Omental fat pad (tissue), 4 donors: Measurements from ENCODE around the gene BTNL8. TPM values are rescaled to one million over a fixed set of nuclear protein-coding genes. Genes with fewer than 3 reads are reported as not detected.
"Not testable (repeated sequence)": the region's sequence is repeated elsewhere in the genome, so short reads cannot be mapped to it uniquely, and the experiment has no call there.

Source experiments
- ATAC-seq: fragments of 150-250 bp; one replicate; pipeline ENCODE4 v1.9.1; 2016; ENCODE audit warnings: mild to moderate bottlenecking, moderate library complexity; ENCODE audit not compliant: low FRiP score
- DNase-seq: peaks from one replicate; pipeline ENCODE4 v3.0.0-alpha.2; 2019; ENCODE audit warnings: low spot score
- total RNA-seq, 4 donors: library from RNA; depleted of rRNA; stranded (reverse); fragments of >200 nt; gene quantifications; one replicate each; pipeline ENCODE4 v1.1.0, GENCODE V29; 2016
- TF ChIP-seq, protein P1 (sequence below), 3 donors: fragments of 450-650 bp; IDR thresholded peaks; one replicate each; pipeline ENCODE4 v1.5.1; 2016 to 2017; ENCODE audit warnings: antibody characterized with exemption in 3 of 3, mild to moderate bottlenecking in 3 of 3, moderate library complexity in 2 of 3

The BTNL8 gene
- total RNA-seq, 4 donors from 2014 or later: 1.3 to 8.8 (median 3.0) TPM

DNA sequence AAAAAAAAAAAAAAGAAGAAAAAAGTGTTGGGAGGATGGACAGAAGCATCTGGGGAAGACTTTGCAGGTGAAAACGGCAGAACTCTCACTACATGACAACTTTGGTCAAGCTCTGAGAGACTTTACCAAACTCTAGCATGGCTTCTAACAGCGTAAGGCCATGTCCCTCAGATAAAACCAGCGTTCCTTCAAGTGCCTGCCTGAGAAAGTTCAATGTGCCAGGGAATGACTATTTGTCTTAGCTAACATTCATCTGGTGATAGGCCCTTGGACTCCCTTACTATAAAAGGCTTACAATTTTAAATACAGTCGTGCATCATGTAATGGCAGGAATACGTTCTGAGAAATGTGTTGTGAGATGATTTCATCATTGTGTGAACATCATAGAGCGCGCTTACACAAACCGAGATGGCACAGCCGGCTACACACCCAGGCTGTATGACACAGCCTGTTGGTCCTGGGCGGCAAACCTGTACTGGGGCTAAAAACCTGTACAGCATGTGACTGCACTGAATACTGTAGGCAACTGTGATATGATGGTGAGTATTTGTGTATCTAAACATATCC, 23.0 kb upstream of the BTNL8 start:
- no peak for DNase-seq
- TF ChIP-seq, protein P1, sequence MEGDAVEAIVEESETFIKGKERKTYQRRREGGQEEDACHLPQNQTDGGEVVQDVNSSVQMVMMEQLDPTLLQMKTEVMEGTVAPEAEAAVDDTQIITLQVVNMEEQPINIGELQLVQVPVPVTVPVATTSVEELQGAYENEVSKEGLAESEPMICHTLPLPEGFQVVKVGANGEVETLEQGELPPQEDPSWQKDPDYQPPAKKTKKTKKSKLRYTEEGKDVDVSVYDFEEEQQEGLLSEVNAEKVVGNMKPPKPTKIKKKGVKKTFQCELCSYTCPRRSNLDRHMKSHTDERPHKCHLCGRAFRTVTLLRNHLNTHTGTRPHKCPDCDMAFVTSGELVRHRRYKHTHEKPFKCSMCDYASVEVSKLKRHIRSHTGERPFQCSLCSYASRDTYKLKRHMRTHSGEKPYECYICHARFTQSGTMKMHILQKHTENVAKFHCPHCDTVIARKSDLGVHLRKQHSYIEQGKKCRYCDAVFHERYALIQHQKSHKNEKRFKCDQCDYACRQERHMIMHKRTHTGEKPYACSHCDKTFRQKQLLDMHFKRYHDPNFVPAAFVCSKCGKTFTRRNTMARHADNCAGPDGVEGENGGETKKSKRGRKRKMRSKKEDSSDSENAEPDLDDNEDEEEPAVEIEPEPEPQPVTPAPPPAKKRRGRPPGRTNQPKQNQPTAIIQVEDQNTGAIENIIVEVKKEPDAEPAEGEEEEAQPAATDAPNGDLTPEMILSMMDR (IDR thresholded peaks at IDR 0.05): no peak
- no peak for ATAC-seq

DNA sequence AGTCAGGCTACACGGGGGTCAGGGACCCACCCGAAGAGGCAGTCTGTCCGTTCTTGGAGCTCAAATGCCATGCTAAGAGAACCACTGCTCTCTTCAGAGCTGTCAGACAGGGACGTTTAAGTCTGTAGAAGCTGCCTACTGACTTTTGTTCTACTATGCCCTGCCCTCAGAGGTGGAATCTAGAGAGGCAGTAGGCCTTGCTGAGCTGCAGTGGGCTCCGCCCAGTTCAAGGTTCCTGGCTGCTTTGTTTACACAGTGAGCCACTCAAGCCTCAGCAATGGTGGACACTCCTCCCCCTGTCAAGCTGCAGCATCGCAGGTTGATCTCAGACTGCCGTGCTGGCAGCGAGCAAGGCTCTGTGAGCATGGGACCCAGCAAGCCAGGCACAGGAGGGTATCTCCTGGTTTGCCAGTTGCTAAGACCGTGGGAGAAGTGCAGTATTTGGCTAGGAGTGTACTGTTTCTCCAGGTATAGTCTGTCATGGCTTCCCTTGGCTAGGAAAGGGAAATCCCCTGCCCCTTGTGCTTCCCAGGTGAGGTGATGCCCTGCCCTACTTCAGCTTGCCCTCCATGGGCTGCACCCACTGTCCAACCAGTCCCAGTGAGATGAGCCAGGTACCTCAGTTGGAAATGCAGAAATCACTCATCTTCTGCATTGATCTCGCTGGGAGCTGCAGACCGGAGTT, 13.0 kb upstream of the BTNL8 start:
- ATAC-seq: not testable (repeated sequence)

DNA sequence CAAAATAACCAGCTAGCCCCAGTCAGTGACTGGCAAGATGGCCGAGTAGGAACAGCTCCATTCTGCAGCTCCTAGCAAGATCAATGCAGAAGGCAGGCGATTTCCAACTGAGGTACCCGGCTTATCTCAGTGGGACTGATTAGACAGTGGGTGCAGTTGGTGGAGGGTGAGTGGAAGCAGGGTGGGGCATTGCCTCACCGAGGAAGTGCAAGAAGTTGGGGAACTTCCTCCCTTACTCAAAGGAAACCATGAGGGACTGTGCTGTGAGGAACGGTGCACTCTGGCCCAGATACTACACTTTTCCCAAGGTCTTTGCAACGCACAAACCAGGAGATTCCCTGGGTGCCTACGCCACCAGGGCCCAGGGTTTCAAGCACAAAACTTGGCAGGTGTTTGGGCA, 9.6 kb upstream of the BTNL8 start:
- TF ChIP-seq, protein P1 (IDR thresholded peaks at IDR 0.05): no peak
- DNase-seq: no peak
- no peak for ATAC-seq

More for the DNA sequence above, 13.0 kb upstream of the BTNL8 start:
- not testable (repeated sequence) for DNase-seq

DNA sequence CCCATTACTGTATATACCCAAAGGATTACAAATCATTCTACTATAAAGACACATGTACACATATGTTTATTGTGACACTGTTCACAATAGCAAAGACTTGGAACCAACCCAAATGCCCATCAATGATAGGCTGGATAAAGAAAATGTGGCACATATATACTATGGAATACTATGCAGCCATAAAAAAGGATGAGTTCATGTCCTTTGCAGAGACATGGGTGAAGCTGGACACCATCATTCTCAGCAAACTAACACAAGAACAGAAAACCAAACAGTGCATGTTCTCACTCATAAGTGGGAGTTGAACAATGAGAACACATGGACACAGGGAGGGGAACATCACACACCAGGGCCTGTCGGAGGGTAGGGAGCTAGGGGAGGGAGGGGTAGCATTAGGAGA, 3.6 kb upstream of the BTNL8 start:
- ATAC-seq, DNase-seq: not testable (repeated sequence)

DNA sequence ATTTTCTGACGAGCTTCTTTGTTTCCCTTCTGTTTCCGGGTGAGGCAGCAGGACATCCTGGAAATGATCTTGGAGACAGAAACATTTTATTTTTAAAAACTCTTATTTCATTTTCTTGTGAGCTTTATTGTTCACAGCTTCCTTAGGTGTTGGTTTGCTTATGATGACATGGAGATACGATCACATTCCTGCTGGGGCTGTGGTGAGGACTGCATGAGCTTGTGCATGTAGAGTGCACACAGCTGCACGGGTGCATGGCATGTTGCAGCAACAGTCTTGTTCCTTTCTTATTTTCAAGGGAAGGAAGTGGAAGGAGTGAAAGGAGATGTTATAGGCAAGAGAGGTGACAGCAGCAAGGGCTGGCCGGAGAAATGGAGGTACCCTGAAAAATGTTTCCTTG, 1.2 kb downstream of the BTNL8 start:
- ATAC-seq: no peak

DNA sequence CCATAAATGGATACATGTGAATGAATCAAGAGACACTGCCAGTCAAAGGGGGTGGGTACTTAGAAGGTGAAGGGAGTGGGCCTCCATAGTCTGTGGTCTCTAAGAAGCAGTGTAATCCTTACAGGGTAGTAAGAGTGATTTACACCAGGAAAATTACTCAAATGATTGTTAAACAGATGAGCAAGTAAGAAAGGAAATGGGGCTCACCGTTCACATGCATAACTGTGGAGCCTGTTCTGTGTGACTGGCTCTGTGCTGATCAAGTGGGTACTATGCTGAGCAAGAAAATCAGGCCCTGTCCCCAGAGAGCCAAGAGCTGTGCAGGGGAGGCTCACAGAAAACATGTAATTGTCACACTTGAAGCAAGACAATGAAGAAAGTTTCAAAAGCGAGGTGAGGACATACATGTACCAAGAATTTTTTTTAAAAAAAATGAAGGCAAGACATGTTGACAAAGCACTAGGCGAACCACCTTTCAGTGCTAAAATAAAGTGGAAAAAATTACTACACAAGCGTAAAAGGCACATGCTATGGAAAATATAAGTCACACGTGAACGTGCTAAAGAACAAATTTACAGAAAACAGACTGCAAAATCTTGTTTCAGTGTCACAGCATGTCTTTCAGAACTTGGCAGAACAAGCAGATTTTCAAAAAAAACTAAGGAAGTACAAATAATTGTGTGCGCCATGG, 2.5 kb downstream of the BTNL8 start:
- DNase-seq (no peak), ATAC-seq (no peak)
- TF ChIP-seq, protein P1 (IDR thresholded peaks at IDR 0.05): no peak

More for the DNA sequence above, 1.2 kb downstream of the BTNL8 start:
- TF ChIP-seq, protein P1 (IDR thresholded peaks at IDR 0.05): no peak
- no peak for DNase-seq

DNA sequence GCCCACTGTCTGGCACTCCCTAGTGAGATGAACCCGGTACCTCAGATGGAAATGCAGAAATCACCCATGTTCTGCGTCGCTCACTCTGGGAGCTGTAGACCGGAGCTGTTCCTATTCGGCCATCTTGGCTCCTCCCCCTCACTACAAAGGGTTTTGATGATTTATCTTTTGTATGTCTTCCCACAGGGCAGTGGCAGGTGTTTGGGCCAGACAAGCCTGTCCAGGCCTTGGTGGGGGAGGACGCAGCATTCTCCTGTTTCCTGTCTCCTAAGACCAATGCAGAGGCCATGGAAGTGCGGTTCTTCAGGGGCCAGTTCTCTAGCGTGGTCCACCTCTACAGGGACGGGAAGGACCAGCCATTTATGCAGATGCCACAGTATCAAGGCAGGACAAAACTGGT, 9.4 kb downstream of the BTNL8 start:
- ATAC-seq (no peak), DNase-seq (no peak)
- TF ChIP-seq, protein P1 (IDR thresholded peaks at IDR 0.05): no peak
